Left forelimb (tissue), 1 donor: ENCODE results near the gene MPDZ.

Source experiments
- DNase-seq: peaks from one replicate; pipeline ENCODE4 v3.0.0-alpha.2; 2018; ENCODE audit warnings: low spot score

MPDZ gene

GRCh38 chr9:13279284-13280141 is at the start of gene MPDZ:
TSS of gene MPDZ (minus strand) at chr9:13279692. CDS start at chr9:13250315, 29,377 bp downstream.
- DNase-seq: peak; percentile 90

GRCh38 chr9:13324988-13325387 is 45.5 kb upstream of the MPDZ start:
- no peak for DNase-seq

GRCh38 chr9:13322828-13323550 is 43.5 kb upstream of the MPDZ start:
- no peak for DNase-seq

GRCh38 chr9:13318027-13318426 is 38.5 kb upstream of the MPDZ start:
- DNase-seq: no peak

- no peak for DNase-seq
Measured at GRCh38 chr9:13296972-13297371, 17.5 kb upstream of the MPDZ start.

- no peak for DNase-seq
Measured at GRCh38 chr9:13295556-13295955, 16.1 kb upstream of the MPDZ start.

GRCh38 chr9:13292782-13293181 is 13.3 kb upstream of the MPDZ start:
- DNase-seq: no peak

GRCh38 chr9:13292158-13292557 is 12.7 kb upstream of the MPDZ start:
- DNase-seq: no peak

GRCh38 chr9:13291718-13292117 is 12.2 kb upstream of the MPDZ start:
- no peak for DNase-seq

GRCh38 chr9:13284011-13284410 is 4.5 kb upstream of the MPDZ start:
- DNase-seq: no peak

- no peak for DNase-seq
Measured at GRCh38 chr9:13282998-13283397, 3.5 kb upstream of the MPDZ start.

- no peak for DNase-seq
Measured at GRCh38 chr9:13281356-13282016, 2.0 kb upstream of the MPDZ start.

GRCh38 chr9:13278368-13279246 is 885 bp downstream of the MPDZ start:
- peak; percentile 83 for DNase-seq

GRCh38 chr9:13278023-13278367 is 1.5 kb downstream of the MPDZ start:
- no peak for DNase-seq

- DNase-seq: no peak
Measured at GRCh38 chr9:13274886-13275641, 4.4 kb downstream of the MPDZ start.

- no peak for DNase-seq
Measured at GRCh38 chr9:13270734-13271133, 8.8 kb downstream of the MPDZ start.

- no peak for DNase-seq
Measured at GRCh38 chr9:13269589-13270452, 9.7 kb downstream of the MPDZ start.

GRCh38 chr9:13268469-13268868 is 11.0 kb downstream of the MPDZ start:
- DNase-seq: no peak

- no peak for DNase-seq
Measured at GRCh38 chr9:13267743-13268142, 11.7 kb downstream of the MPDZ start.

GRCh38 chr9:13266167-13266566 is 13.3 kb downstream of the MPDZ start:
- DNase-seq: no peak
